Osteocyte (in vitro differentiated cells): ENCODE data around the gene PEAR1. TPM values are rescaled to one million over a fixed set of nuclear protein-coding genes. Genes with fewer than 3 reads are reported as not detected.

Experiments used
- DNase-seq: peaks from one replicate; pipeline ENCODE4 v3.0.0; 2021; ENCODE audit warnings: mixed read lengths; ENCODE audit not compliant: unreplicated experiment; ENCODE audit errors: extremely low spot score
- H3K27ac Mint-ChIP-seq: one replicate; pipeline ENCODE4 v1.8.0; 2021; ENCODE audit warnings: mild to moderate bottlenecking, mixed read lengths; ENCODE audit not compliant: unreplicated experiment
- H3K27me3 Mint-ChIP-seq: one replicate; pipeline ENCODE4 v1.8.0; 2021; ENCODE audit warnings: mixed read lengths; ENCODE audit not compliant: unreplicated experiment
- H3K36me3 Mint-ChIP-seq: one replicate; pipeline ENCODE4 v1.8.0; 2021; ENCODE audit warnings: mixed read lengths; ENCODE audit not compliant: unreplicated experiment
- H3K4me1 Mint-ChIP-seq: one replicate; pipeline ENCODE4 v1.8.0; 2021; ENCODE audit warnings: mixed read lengths; ENCODE audit not compliant: unreplicated experiment
- H3K4me3 Mint-ChIP-seq: one replicate; pipeline ENCODE4 v1.8.0; 2021; ENCODE audit warnings: mild to moderate bottlenecking, moderate library complexity, mixed read lengths; ENCODE audit not compliant: unreplicated experiment
- H3K9me3 Mint-ChIP-seq: one replicate; pipeline ENCODE4 v1.8.0; 2021; ENCODE audit warnings: mixed read lengths; ENCODE audit not compliant: unreplicated experiment
- CTCF ChIP-seq: fragments of 200-600 bp; sonication (generic); IDR thresholded peaks from 2 replicates; pipeline ENCODE4 v1.5.0; 2021; ENCODE audit warnings: antibody characterized with exemption, mild to moderate bottlenecking, moderate library complexity
- total RNA-seq: library from RNA; stranded (reverse); gene quantifications from 2 replicates; pipeline ENCODE4 v1.2.1, GENCODE V29; 2021

Gene PEAR1
- total RNA-seq, 1 donor from 2014 or later, result 27.4 TPM

GRCh38 chr1:156937883-156938282 is 44.4 kb downstream of the PEAR1 start:
- Mint-ChIP-seq H3K27me3 (no peaks in the 10 kb centered on the region), H3K9me3 (no peaks in the 10 kb centered on the region), H3K36me3 (peaks cover 24% of the 10 kb centered on the region), H3K4me1 (no peaks in the 10 kb centered on the region), H3K4me3 (no peak overlapping the region), H3K27ac (no peak overlapping the region)
- no peak for DNase-seq
- TF ChIP-seq CTCF, result no peak

- Mint-ChIP-seq H3K27me3 (no peaks in the 10 kb centered on the region), H3K4me1 (no peaks in the 10 kb centered on the region), H3K27ac (no peak overlapping the region), H3K36me3 (peaks cover 30% of the 10 kb centered on the region), H3K4me3 (no peak overlapping the region), H3K9me3 (no peaks in the 10 kb centered on the region)
- DNase-seq, result no peak
- no peak for TF ChIP-seq CTCF
Observed at GRCh38 chr1:156938813-156939212, 45.3 kb downstream of the PEAR1 start.

- H3K27me3 Mint-ChIP-seq, result no peaks in the 10 kb centered on the region
- H3K4me1 Mint-ChIP-seq, result no peaks in the 10 kb centered on the region
- no peak for DNase-seq
- H3K27ac Mint-ChIP-seq, result no peak overlapping the region
- no peak overlapping the region for H3K4me3 Mint-ChIP-seq
- peaks cover 39% of the 10 kb centered on the region for H3K36me3 Mint-ChIP-seq
- TF ChIP-seq CTCF, result no peak
- H3K9me3 Mint-ChIP-seq, result no peaks in the 10 kb centered on the region
Observed at GRCh38 chr1:156939786-156940334, 46.3 kb downstream of the PEAR1 start.

GRCh38 chr1:156941675-156942074 is 48.2 kb downstream of the PEAR1 start:
- Mint-ChIP-seq H3K4me1 (no peaks in the 10 kb centered on the region), H3K36me3 (peaks cover 55% of the 10 kb centered on the region), H3K4me3 (no peak overlapping the region), H3K27me3 (no peaks in the 10 kb centered on the region), H3K9me3 (no peaks in the 10 kb centered on the region), H3K27ac (no peak overlapping the region)
- no peak for DNase-seq
- TF ChIP-seq CTCF, result no peak

- Mint-ChIP-seq H3K36me3 (peaks cover 60% of the 10 kb centered on the region), H3K27me3 (no peaks in the 10 kb centered on the region), H3K27ac (no peak overlapping the region)
Observed at GRCh38 chr1:156942176-156942575, 48.7 kb downstream of the PEAR1 start.

More at GRCh38 chr1:156942176-156942575, 48.7 kb downstream of the PEAR1 start:
- Mint-ChIP-seq H3K4me3 (no peak overlapping the region), H3K9me3 (no peaks in the 10 kb centered on the region), H3K4me1 (no peaks in the 10 kb centered on the region)
- no peak for DNase-seq
- no peak for TF ChIP-seq CTCF
